Measurements from ENCODE around the gene CNTNAP2.

- no peak for TF ChIP-seq CTCF (tag by site-specific recombination; IDR thresholded peaks at IDR 0.05)
- no peak for TF ChIP-seq ZNF140 (tag by site-specific recombination; IDR thresholded peaks at IDR 0.05)
- TF ChIP-seq ZNF214 (tag by site-specific recombination; IDR thresholded peaks at IDR 0.05; ENCODE audit: borderline replicate concordance) = no peak
- TF ChIP-seq ZFP41 (tag by site-specific recombination; IDR thresholded peaks at IDR 0.05; ENCODE audit: borderline replicate concordance) = no peak
- TF ChIP-seq ZNF146 (tag by site-specific recombination; IDR thresholded peaks at IDR 0.05) = no peak
- no peak for TF ChIP-seq INSM2 (tag by site-specific recombination; IDR thresholded peaks at IDR 0.05)
- TF ChIP-seq ZNF768 (tag by site-specific recombination; IDR thresholded peaks at IDR 0.05) = no peak
- TF ChIP-seq ZNF704 (tag by site-specific recombination; IDR thresholded peaks at IDR 0.05) = no peak
- TF ChIP-seq ZBTB21 (tag by site-specific recombination; IDR thresholded peaks at IDR 0.05) = no peak
- no peak for TF ChIP-seq ZBTB8A (tag by site-specific recombination; IDR thresholded peaks at IDR 0.05)
Measured at GRCh38 chr7:148265896-148266295, 2149.3 kb downstream of the CNTNAP2 start.
